Glutamatergic neuron (in vitro differentiated cells): ENCODE results near the gene OTC. TPM values are rescaled to one million over a fixed set of nuclear protein-coding genes. Genes with fewer than 3 reads are reported as not detected.

ENCODE experiments used
- DNase-seq: peaks from one replicate; pipeline ENCODE4 v3.0.0; 2022
- H3K27ac Mint-ChIP-seq: one replicate; pipeline ENCODE4 v1.8.0; 2020; ENCODE audit warnings: mild to moderate bottlenecking, mixed read lengths, inconsistent platforms; ENCODE audit not compliant: unreplicated experiment
- H3K27me3 Mint-ChIP-seq: one replicate; pipeline ENCODE4 v1.8.0; 2020; ENCODE audit warnings: mild to moderate bottlenecking, moderate library complexity, mixed read lengths, inconsistent platforms; ENCODE audit not compliant: unreplicated experiment
- H3K36me3 Mint-ChIP-seq: one replicate; pipeline ENCODE4 v1.8.0; 2020; ENCODE audit warnings: mild to moderate bottlenecking, mixed read lengths, inconsistent platforms; ENCODE audit not compliant: unreplicated experiment
- H3K4me1 Mint-ChIP-seq: one replicate; pipeline ENCODE4 v1.8.0; 2020; ENCODE audit warnings: mild to moderate bottlenecking, low read depth, mixed read lengths, inconsistent platforms; ENCODE audit not compliant: unreplicated experiment
- H3K4me3 Mint-ChIP-seq: one replicate; pipeline ENCODE4 v1.8.0; 2020; ENCODE audit warnings: mild to moderate bottlenecking, mixed read lengths, inconsistent platforms; ENCODE audit not compliant: unreplicated experiment
- H3K9me3 Mint-ChIP-seq: one replicate; pipeline ENCODE4 v1.8.0; 2020; ENCODE audit warnings: mild to moderate bottlenecking, moderate library complexity, mixed read lengths, inconsistent platforms; ENCODE audit not compliant: unreplicated experiment
- total RNA-seq: library from RNA; stranded (reverse); fragmentation: NEBNext Ultra II Directional; extraction: Animal tissue kit (Norgen Biotek cat#: 25700); gene quantifications from one replicate; pipeline ENCODE4 v1.2.1, GENCODE V29; 2021; ENCODE audit not compliant: unreplicated experiment
- TF ChIP-seq, protein P1 (sequence below): fragments of 200-600 bp; sonication (generic); IDR thresholded peaks from one replicate; pipeline ENCODE4 v1.5.0; 2021; ENCODE audit not compliant: partially characterized antibody, unreplicated experiment

Gene OTC
- total RNA-seq, 1 donor from 2014 or later = not detected

DNA sequence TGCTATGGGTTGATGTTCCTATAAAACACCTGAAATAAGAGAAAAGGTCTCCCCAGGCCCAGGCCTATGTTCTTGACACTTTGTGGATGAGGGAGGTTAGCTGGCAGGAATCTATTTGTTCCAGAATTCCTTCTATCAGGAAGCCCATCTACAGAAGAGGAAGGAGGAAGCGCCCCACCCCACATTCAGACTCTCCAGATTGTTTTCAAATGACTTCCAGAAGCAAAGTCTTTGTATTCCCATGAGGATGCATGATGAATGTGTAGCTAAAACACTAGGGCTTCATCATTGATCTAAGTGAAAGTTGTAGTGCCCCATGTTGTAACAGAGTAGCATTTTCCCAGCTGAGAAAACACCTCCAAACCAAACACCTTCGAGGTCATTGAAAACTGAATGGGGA is 16.4 kb downstream of the OTC start:
- H3K4me1 Mint-ChIP-seq = no peaks in the 10 kb centered on the region
- peaks cover 1% of the 10 kb centered on the region for H3K9me3 Mint-ChIP-seq
- H3K27me3 Mint-ChIP-seq = no peaks in the 10 kb centered on the region

DNA sequence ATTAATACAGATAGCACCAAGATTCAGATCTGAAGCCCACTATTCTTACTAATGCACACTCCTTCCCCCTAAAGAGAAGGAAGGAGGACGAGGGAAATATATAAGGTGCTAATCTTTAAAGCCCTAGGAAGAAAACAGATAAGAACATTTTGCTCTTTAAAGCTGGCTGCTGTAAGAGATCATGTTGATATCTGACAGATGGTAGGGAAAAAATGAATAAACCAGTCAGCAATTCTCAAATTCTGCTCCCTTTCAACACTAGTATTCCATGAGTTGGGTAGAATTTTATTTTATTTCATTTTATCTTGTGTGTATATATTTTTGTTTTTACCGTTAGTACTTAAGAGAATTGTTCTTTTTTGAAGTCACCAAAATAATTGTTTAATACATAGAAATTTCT is 19.2 kb downstream of the OTC start:
- Mint-ChIP-seq H3K27me3 (no peaks in the 10 kb centered on the region), H3K27ac (no peak overlapping the region), H3K9me3 (no peaks in the 10 kb centered on the region), H3K36me3 (no peaks in the 10 kb centered on the region), H3K4me3 (no peak overlapping the region), H3K4me1 (no peaks in the 10 kb centered on the region)
- TF ChIP-seq, protein P1, sequence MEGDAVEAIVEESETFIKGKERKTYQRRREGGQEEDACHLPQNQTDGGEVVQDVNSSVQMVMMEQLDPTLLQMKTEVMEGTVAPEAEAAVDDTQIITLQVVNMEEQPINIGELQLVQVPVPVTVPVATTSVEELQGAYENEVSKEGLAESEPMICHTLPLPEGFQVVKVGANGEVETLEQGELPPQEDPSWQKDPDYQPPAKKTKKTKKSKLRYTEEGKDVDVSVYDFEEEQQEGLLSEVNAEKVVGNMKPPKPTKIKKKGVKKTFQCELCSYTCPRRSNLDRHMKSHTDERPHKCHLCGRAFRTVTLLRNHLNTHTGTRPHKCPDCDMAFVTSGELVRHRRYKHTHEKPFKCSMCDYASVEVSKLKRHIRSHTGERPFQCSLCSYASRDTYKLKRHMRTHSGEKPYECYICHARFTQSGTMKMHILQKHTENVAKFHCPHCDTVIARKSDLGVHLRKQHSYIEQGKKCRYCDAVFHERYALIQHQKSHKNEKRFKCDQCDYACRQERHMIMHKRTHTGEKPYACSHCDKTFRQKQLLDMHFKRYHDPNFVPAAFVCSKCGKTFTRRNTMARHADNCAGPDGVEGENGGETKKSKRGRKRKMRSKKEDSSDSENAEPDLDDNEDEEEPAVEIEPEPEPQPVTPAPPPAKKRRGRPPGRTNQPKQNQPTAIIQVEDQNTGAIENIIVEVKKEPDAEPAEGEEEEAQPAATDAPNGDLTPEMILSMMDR = no peak
- no peak for DNase-seq

More for the DNA sequence above, 16.4 kb downstream of the OTC start:
- Mint-ChIP-seq H3K36me3 (no peaks in the 10 kb centered on the region), H3K4me3 (no peak overlapping the region), H3K27ac (no peak overlapping the region)
- no peak for DNase-seq
- TF ChIP-seq, protein P1 = no peak

GRCh38 chrX:38374431-38374830 is 22.0 kb downstream of the OTC start:
- Mint-ChIP-seq H3K27me3 (no peaks in the 10 kb centered on the region), H3K27ac (no peak overlapping the region), H3K4me3 (no peak overlapping the region), H3K4me1 (no peaks in the 10 kb centered on the region), H3K36me3 (no peaks in the 10 kb centered on the region), H3K9me3 (no peaks in the 10 kb centered on the region)
- TF ChIP-seq, protein P1 = no peak
- DNase-seq = no peak

- TF ChIP-seq, protein P1 = peak; percentile 26
- Mint-ChIP-seq H3K27ac (no peak overlapping the region), H3K4me3 (no peak overlapping the region), H3K9me3 (no peaks in the 10 kb centered on the region), H3K4me1 (no peaks in the 10 kb centered on the region), H3K36me3 (no peaks in the 10 kb centered on the region), H3K27me3 (no peaks in the 10 kb centered on the region)
- DNase-seq = no peak
Measured at GRCh38 chrX:38375891-38376290, 23.5 kb downstream of the OTC start.

- TF ChIP-seq, protein P1 = no peak
- Mint-ChIP-seq H3K4me1 (no peaks in the 10 kb centered on the region), H3K27me3 (no peaks in the 10 kb centered on the region), H3K4me3 (no peak overlapping the region), H3K36me3 (no peaks in the 10 kb centered on the region), H3K27ac (no peak overlapping the region), H3K9me3 (no peaks in the 10 kb centered on the region)
- DNase-seq = no peak
Measured at GRCh38 chrX:38376747-38377146, 24.3 kb downstream of the OTC start.
